Left lung (tissue), 10 donors: ENCODE measurements around the gene SEC14L6. TPM values are rescaled to one million over a fixed set of nuclear protein-coding genes. Genes with fewer than 3 reads are reported as not detected.

Experiments
- ATAC-seq: fragments of 200-7000 bp; cut with Tn5 transposase; one replicate; pipeline ENCODE4 v1.9.1; 2020; ENCODE audit warnings: moderate library complexity
- DNase-seq, 4 donors: peaks; one replicate each; pipeline ENCODE4 v3.0.0-alpha.2; 2013 to 2020
- H3K27ac ChIP-seq, 2 donors: fragments of 200-600 bp; sonication (generic) in 1 of 2; one replicate each; pipeline versions ENCODE4 v1.5.0 to v1.8.0; 2020 to 2021
- H3K27me3 ChIP-seq, 2 donors: fragments of 200-600 bp; sonication (generic) in 1 of 2; one replicate each; pipeline versions ENCODE4 v1.5.0 to v1.8.0; 2020 to 2021
- H3K36me3 ChIP-seq, 2 donors: fragments of 200-600 bp; sonication (generic) in 1 of 2; one replicate each; pipeline versions ENCODE4 v1.5.0 to v1.8.0; 2020 to 2021
- H3K4me1 ChIP-seq, 2 donors: fragments of 200-600 bp; one replicate each; pipeline ENCODE4 v1.8.0; 2021
- H3K4me3 ChIP-seq, 2 donors: fragments of 200-600 bp; sonication (generic) in 1 of 2; one replicate each; pipeline versions ENCODE4 v1.5.0 to v1.8.0; 2020 to 2021; ENCODE audit warnings: mild to moderate bottlenecking in 1 of 2
- H3K9me3 ChIP-seq, 2 donors: fragments of 200-600 bp; sonication (generic) in 1 of 2; one replicate each; pipeline versions ENCODE4 v1.5.0 to v1.8.0; 2020 to 2021
- CTCF ChIP-seq, 2 donors: fragments of 200-600 bp; sonication (generic) in 1 of 2; IDR thresholded peaks; one replicate each; pipeline versions ENCODE4 v1.5.0 to v1.8.0; 2021; ENCODE audit warnings: antibody characterized with exemption in 2 of 2
- intact Hi-C, 2 donors: fragments of 100-400 bp; cut with DNase I; formaldehyde crosslinking; loops; one replicate each; pipeline versions ENCODE4 v1.11.2 to v1.14.2; 2022
- polyA plus RNA-seq, 6 donors: library from polyadenylated mRNA; unstranded; fragments of 120-200 nt; gene quantifications; one replicate each; pipeline ENCODE4 v1.2.1, GENCODE V29; 2013; ENCODE audit not compliant: insufficient read length in 6 of 6
- total RNA-seq, 2 donors: library from RNA; stranded (reverse); fragmentation: NEBNext Ultra II Directional; extraction: Animal tissue kit (Norgen Biotek cat#: 25700); gene quantifications; one replicate each; pipeline ENCODE4 v1.2.1, GENCODE V29; 2021
- donor health status: DM: no; HTN: yes; CAD: no.
- donor health status: DM: no; HTN: no; CAD: no.

SEC14L6 gene
- total and polyA plus RNA-seq, 8 donors: 2.0 to 9.1 (median 3.0) TPM

DNA sequence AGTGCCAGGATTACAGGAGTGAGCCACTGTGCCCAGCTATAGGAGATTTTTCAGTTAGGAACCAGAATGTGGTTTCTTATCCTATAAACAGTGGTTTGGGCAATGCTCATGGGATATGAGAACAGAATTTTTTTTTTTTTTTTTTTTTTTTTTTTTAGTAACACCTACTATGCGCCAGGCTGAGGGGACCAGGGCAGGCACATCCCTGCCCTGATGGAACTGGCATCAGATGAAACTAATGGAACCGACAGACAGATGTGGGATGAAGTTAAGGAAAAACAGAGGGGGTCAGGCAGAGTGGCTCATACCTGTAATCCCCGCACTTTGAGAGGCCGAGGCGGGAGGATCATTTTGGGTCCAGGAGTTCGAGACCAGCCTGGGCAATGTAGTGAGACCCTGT, 45.9 kb downstream of the SEC14L6 start:
- no peaks in the 10 kb centered on the region for H3K36me3 ChIP-seq
- peaks cover 10 to 48% of the 10 kb centered on the region in 2 donors for H3K27me3 ChIP-seq
- ATAC-seq (no peak), DNase-seq (no peak)
- H3K9me3 ChIP-seq: no peaks in the 10 kb centered on the region
- H3K27ac ChIP-seq: no peak overlapping the region
- H3K4me1 ChIP-seq: peaks cover 0 to 3% of the 10 kb centered on the region in 2 donors
- no peak overlapping the region for H3K4me3 ChIP-seq
- intact Hi-C loops: no loop called here
- no peak for TF ChIP-seq CTCF (IDR thresholded peaks at IDR 0.05)

DNA sequence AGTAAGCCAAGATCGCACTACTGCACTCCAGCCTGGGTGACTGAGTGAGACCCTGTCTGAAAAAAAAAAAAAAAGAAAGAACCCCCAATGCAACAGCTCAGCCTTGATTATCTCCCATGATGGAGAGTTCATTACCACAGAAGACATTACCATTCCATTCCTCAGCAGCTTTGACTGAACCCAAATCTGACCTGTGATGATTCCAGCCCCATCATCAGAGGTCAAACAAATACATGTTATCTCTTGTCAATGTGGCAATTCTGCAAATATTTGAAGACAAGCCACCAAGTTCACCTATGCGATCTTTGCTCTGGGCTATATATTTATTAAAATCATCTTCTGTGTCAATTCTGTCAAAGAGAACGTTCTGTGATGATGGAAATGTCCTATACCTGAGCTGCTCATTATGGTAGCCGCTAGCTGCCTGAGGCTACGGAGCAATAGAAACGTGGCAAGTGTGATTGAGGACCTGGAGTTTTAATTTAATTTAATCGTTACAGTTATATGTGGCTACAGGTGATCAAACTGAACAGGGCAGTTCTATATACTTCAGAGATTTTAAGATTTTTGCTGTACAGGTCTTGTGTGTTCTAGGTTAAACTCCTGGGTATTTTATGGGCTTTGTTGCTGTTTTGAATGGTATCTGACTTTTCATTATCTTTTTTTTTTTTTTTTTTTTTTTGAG, 48.9 kb downstream of the SEC14L6 start:
- H3K27me3 ChIP-seq: peaks cover 0 to 18% of the 10 kb centered on the region in 2 donors
- H3K9me3 ChIP-seq: no peaks in the 10 kb centered on the region
- no peak overlapping the region for H3K27ac ChIP-seq
- no peaks in the 10 kb centered on the region for H3K36me3 ChIP-seq
- no peak for TF ChIP-seq CTCF (IDR thresholded peaks at IDR 0.05)
- no peak overlapping the region for H3K4me3 ChIP-seq
- intact Hi-C loops: no loop called here
- H3K4me1 ChIP-seq: no peaks in the 10 kb centered on the region
- ATAC-seq: no peak
- no peak for DNase-seq

GRCh38 chr22:30495041-30495784, 51.3 kb downstream of the SEC14L6 start:
- Histone ChIP-seq H3K36me3 (no peaks in the 10 kb centered on the region), H3K27me3 (peaks cover 0 to 5% of the 10 kb centered on the region in 2 donors), H3K9me3 (no peaks in the 10 kb centered on the region), H3K4me1 (no peaks in the 10 kb centered on the region), H3K4me3 (no peak overlapping the region), H3K27ac (no peak overlapping the region)
- DNase-seq (no peak), ATAC-seq (no peak)
- intact Hi-C loops: no loop called here
- no peak for TF ChIP-seq CTCF (IDR thresholded peaks at IDR 0.05)

- Histone ChIP-seq H3K27me3 (peaks cover 0 to 14% of the 10 kb centered on the region in 2 donors), H3K36me3 (no peaks in the 10 kb centered on the region), H3K4me3 (no peak overlapping the region), H3K27ac (no peak overlapping the region), H3K4me1 (no peaks in the 10 kb centered on the region), H3K9me3 (no peaks in the 10 kb centered on the region)
- intact Hi-C loops: no loop called here
- TF ChIP-seq CTCF (IDR thresholded peaks at IDR 0.05): no peak
- DNase-seq (no peak), ATAC-seq (no peak)
Measured at GRCh38 chr22:30492144-30492543, 54.4 kb downstream of the SEC14L6 start.

DNA sequence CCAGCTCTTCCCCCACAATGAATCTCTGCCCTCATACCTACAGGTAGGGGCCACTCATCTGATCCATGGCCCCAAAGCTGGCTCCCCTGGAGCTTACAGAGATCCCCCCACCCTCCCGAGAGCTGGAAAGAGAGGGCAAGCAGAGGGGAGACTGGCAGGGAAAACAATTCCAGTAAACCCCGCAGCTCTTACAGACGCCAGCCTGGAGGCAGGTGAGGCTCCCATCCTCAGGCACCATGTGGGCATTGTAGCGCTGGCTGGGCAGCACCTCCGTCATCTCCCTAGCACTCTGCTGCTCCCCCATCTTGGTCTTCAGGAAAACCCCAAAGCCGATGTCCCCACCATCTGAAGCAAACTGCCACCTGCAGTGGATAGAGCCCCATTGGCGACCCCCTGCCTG, 55.2 kb downstream of the SEC14L6 start:
- Histone ChIP-seq H3K4me1 (no peaks in the 10 kb centered on the region), H3K27ac (no peak overlapping the region), H3K9me3 (no peaks in the 10 kb centered on the region), H3K36me3 (no peaks in the 10 kb centered on the region), H3K4me3 (no peak overlapping the region), H3K27me3 (peaks cover 0 to 14% of the 10 kb centered on the region in 2 donors)
- ATAC-seq (no peak), DNase-seq (no peak)
- intact Hi-C loops: no loop called here
- TF ChIP-seq CTCF (IDR thresholded peaks at IDR 0.05): no peak
